ENCODE measurements around the gene LIG4.

GRCh38 chr13:108195146-108195545 lies 20.2 kb downstream of the LIG4 start:
- TF ChIP-seq CTCF (conservative IDR thresholded peaks at IDR 0.05; ENCODE audit: low read depth, low read length) (no peak), EZH2 (IDR thresholded peaks at IDR 0.05; ENCODE audit: borderline replicate concordance, low read depth, low read length, poor library complexity, severe bottlenecking) (no peak)

Data from A673 (cell line).